CD14-positive monocyte (primary cell): ENCODE measurements around the gene SEMA3F. TPM values are rescaled to one million over a fixed set of nuclear protein-coding genes. Genes with fewer than 3 reads are reported as not detected.

Source experiments
- DNase-seq, 3 donors: peaks; one replicate each; pipeline ENCODE4 v3.0.0-alpha.2; 2011 to 2022
- H2AFZ ChIP-seq: 2 replicates; pipeline ENCODE4 v1.6.0; 2012; ENCODE audit warnings: mild to moderate bottlenecking, low read depth, low read length, inconsistent platforms; ENCODE audit not compliant: insufficient read depth, poor library complexity, severe bottlenecking
- H3K27ac ChIP-seq, 2 donors: 1 replicate in 1 of 2; 2 replicates in 1 of 2; pipeline ENCODE4 v1.5.1; 2012 to 2013; ENCODE audit warnings: low read length in 2 of 2, control low read depth in 1 of 2, inconsistent platforms in 1 of 2, low read depth in 1 of 2, mild to moderate bottlenecking in 1 of 2
- H3K27me3 ChIP-seq, 2 donors: one replicate each; pipeline versions ENCODE4 v1.6.0 to v1.6.1; 2011 to 2013; ENCODE audit warnings: low read length in 2 of 2; ENCODE audit not compliant: control insufficient read depth in 2 of 2, insufficient read depth in 2 of 2
- H3K36me3 ChIP-seq, 2 donors: replicated peaks in 1 of 2; 1 replicate in 1 of 2; 2 replicates in 1 of 2; pipeline versions ENCODE4 v1.5.1 to v1.6.1; 2012 to 2013; ENCODE audit warnings: low read length in 2 of 2, control low read depth in 1 of 2, inconsistent platforms in 1 of 2, mild to moderate bottlenecking in 1 of 2; ENCODE audit not compliant: insufficient read depth in 2 of 2, control insufficient read depth in 1 of 2
- H3K4me1 ChIP-seq, 2 donors: 1 replicate in 1 of 2; 2 replicates in 1 of 2; pipeline versions ENCODE4 v1.5.1 to v1.6.1; 2012 to 2013; ENCODE audit warnings: low read length in 2 of 2, control low read depth in 1 of 2, inconsistent platforms in 1 of 2, mild to moderate bottlenecking in 1 of 2, moderate library complexity in 1 of 2; ENCODE audit not compliant: insufficient read depth in 2 of 2, control insufficient read depth in 1 of 2
- H3K4me2 ChIP-seq: replicated peaks from 2 replicates; pipeline ENCODE3; 2012; ENCODE audit warnings: low read length, moderate library complexity, mild to moderate bottlenecking; ENCODE audit not compliant: poor library complexity, severe bottlenecking; ENCODE audit errors: extremely low read depth
- H3K4me3 ChIP-seq, 3 experiments: fragments of 200-600 bp in 1 of 3; sonication (generic) in 1 of 3; replicated peaks in 1 of 3; 1 replicate in 2 of 3; 2 replicates in 1 of 3; pipeline ENCODE4 v1.5.1; 2011 to 2013; ENCODE audit warnings: low read length in 3 of 3, mild to moderate bottlenecking in 3 of 3, control low read depth in 2 of 3, low read depth in 2 of 3, inconsistent platforms in 1 of 3, moderate library complexity in 1 of 3
- H3K79me2 ChIP-seq: 2 replicates; pipeline ENCODE4 v1.6.0; 2012; ENCODE audit warnings: mild to moderate bottlenecking, control low read depth, inconsistent platforms, low read length, moderate library complexity; ENCODE audit not compliant: insufficient read depth
- H3K9ac ChIP-seq: 2 replicates; pipeline ENCODE4 v1.6.0; 2017; ENCODE audit warnings: low read length, mild to moderate bottlenecking; ENCODE audit not compliant: insufficient read depth, poor library complexity, severe bottlenecking
- H3K9me3 ChIP-seq, 2 donors: replicated peaks in 1 of 2; 1 replicate in 1 of 2; 2 replicates in 1 of 2; pipeline versions ENCODE4 v1.5.1 to v1.6.1; 2012 to 2013; ENCODE audit warnings: low read length in 2 of 2, control low read depth in 1 of 2; ENCODE audit not compliant: control insufficient read depth in 1 of 2, insufficient read depth in 1 of 2
- H4K20me1 ChIP-seq: 2 replicates; pipeline ENCODE4 v1.6.0; 2012; ENCODE audit warnings: mild to moderate bottlenecking, low read length, control low read depth, moderate library complexity; ENCODE audit not compliant: insufficient read depth
- H3K27ac Mint-ChIP-seq, 7 donors: one replicate each; pipeline ENCODE4 v1.8.0; 2020; ENCODE audit warnings: mild to moderate bottlenecking in 7 of 7, mixed read lengths in 7 of 7, moderate library complexity in 6 of 7, inconsistent platforms in 2 of 7
- H3K27me3 Mint-ChIP-seq, 3 donors: one replicate each; pipeline ENCODE4 v1.8.0; 2021 to 2022; ENCODE audit warnings: low read depth in 3 of 3, mild to moderate bottlenecking in 3 of 3, mixed read lengths in 3 of 3, moderate library complexity in 3 of 3, inconsistent platforms in 1 of 3
- H3K36me3 Mint-ChIP-seq, 2 donors: one replicate each; pipeline ENCODE4 v1.8.0; 2020; ENCODE audit warnings: mixed read lengths in 2 of 2, inconsistent platforms in 1 of 2, mild to moderate bottlenecking in 1 of 2
- H3K4me1 Mint-ChIP-seq: one replicate; pipeline ENCODE4 v1.8.0; 2020; ENCODE audit warnings: mild to moderate bottlenecking, mixed read lengths
- H3K4me3 Mint-ChIP-seq, 2 donors: one replicate each; pipeline ENCODE4 v1.8.0; 2020; ENCODE audit warnings: mild to moderate bottlenecking in 2 of 2, mixed read lengths in 2 of 2, moderate library complexity in 1 of 2
- H3K9me3 Mint-ChIP-seq, 7 donors: one replicate each; pipeline ENCODE4 v1.8.0; 2020 to 2022; ENCODE audit warnings: mixed read lengths in 7 of 7, mild to moderate bottlenecking in 6 of 7, moderate library complexity in 6 of 7, inconsistent platforms in 2 of 7
- WGBS: methylation state at CpG from one replicate; pipeline ENCODE4 v1.1.5; 2013; ENCODE audit warnings: missing lambda C conversion rate; ENCODE audit not compliant: insufficient coverage; 5-methylcytosine and 5-hydroxymethylcytosine counted together
- intact Hi-C, 2 donors: fragments of 100-400 bp; cut with micrococcal nuclease; formaldehyde crosslinking; loops; one replicate each; pipeline versions ENCODE4 v1.15.0 to v1.15.1; 2023
- polyA plus RNA-seq, 3 donors: library from polyadenylated mRNA; depleted of rRNA in 1 of 3; unstranded in 2 of 3; stranded (reverse) in 1 of 3; fragments of 300-500 nt in 2 of 3; fragments of >200 nt in 1 of 3; fragmentation: Illumina TruSeq in 2 of 3; gene quantifications; 1 replicate in 2 of 3; 2 replicates in 1 of 3; pipeline ENCODE4 v1.2.3, GENCODE V29; 2012 to 2021
- TF ChIP-seq, protein P1 (sequence below): fragments of 200-600 bp; IDR thresholded peaks from one replicate; pipeline ENCODE4 v1.8.0; 2022; ENCODE audit warnings: antibody characterized with exemption, mild to moderate bottlenecking

SEMA3F gene
- polyA plus RNA-seq, 3 donors: 0.01 TPM; not detected in 2

- Histone ChIP-seq H2AFZ (no peak overlapping the region), H3K4me1 (peaks cover 2% of the 10 kb centered on the region in 2 donors), H3K27me3 (no peaks in the 10 kb centered on the region), H3K27ac (no peak overlapping the region), H3K4me2 (no peak overlapping the region), H4K20me1 (no peaks in the 10 kb centered on the region), H3K9me3 (no peaks in the 10 kb centered on the region), H3K36me3 (no peaks in the 10 kb centered on the region), H3K4me3 (no peak overlapping the region), H3K9ac (no peak overlapping the region), H3K79me2 (no peaks in the 10 kb centered on the region)
- Mint-ChIP-seq H3K36me3 (no peaks in the 10 kb centered on the region), H3K4me1 (peaks cover 2% of the 10 kb centered on the region), H3K4me3 (no peak overlapping the region), H3K27me3 (peaks cover 0 to 7% (median 5%) of the 10 kb centered on the region in 3 donors), H3K27ac (no peak overlapping the region), H3K9me3 (peaks cover 0 to 1% (median 0%) of the 10 kb centered on the region in 7 donors)
- WGBS: no CpG with 5 or more reads among the region's 4 CpGs
- intact Hi-C loops: no loop called here
- DNase-seq: no peak
- TF ChIP-seq, protein P1, sequence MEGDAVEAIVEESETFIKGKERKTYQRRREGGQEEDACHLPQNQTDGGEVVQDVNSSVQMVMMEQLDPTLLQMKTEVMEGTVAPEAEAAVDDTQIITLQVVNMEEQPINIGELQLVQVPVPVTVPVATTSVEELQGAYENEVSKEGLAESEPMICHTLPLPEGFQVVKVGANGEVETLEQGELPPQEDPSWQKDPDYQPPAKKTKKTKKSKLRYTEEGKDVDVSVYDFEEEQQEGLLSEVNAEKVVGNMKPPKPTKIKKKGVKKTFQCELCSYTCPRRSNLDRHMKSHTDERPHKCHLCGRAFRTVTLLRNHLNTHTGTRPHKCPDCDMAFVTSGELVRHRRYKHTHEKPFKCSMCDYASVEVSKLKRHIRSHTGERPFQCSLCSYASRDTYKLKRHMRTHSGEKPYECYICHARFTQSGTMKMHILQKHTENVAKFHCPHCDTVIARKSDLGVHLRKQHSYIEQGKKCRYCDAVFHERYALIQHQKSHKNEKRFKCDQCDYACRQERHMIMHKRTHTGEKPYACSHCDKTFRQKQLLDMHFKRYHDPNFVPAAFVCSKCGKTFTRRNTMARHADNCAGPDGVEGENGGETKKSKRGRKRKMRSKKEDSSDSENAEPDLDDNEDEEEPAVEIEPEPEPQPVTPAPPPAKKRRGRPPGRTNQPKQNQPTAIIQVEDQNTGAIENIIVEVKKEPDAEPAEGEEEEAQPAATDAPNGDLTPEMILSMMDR: no peak
These were observed 30.1 kb downstream of the SEMA3F start for GRCh38 chr3:50185230-50185629.

DNA sequence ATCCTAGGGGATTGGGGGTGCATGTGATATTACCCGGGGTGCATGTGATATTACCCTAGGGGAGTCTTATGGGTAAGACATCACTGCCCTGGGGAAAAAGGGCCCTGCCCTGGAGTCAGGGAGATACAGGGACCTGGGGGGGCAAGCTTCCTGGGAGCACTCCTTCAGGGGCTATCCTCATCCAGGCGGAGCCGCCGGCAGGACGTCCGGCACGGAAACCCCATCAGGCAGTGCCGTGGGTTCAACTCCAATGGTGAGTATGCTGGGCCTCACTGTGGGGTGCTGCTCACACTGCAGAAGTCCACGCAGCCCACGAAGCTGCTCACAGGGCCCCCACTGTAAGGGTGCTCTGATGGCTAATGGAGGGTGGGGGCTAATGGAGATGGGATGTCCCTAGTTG lies 31.0 kb downstream of the SEMA3F start:
- H3K4me1 Mint-ChIP-seq: peaks cover 9% of the 10 kb centered on the region
- Histone ChIP-seq H3K4me2 (no peak overlapping the region), H3K79me2 (no peaks in the 10 kb centered on the region), H3K9me3 (no peaks in the 10 kb centered on the region), H4K20me1 (no peaks in the 10 kb centered on the region), H3K4me1 (peaks cover 11% of the 10 kb centered on the region in 2 donors), H3K27ac (no peak overlapping the region), H3K9ac (no peak overlapping the region), H3K27me3 (no peaks in the 10 kb centered on the region), H2AFZ (no peak overlapping the region), H3K4me3 (no peak overlapping the region), H3K36me3 (no peaks in the 10 kb centered on the region)
- H3K4me3 Mint-ChIP-seq: no peak overlapping the region
- no peaks in the 10 kb centered on the region for H3K36me3 Mint-ChIP-seq
- intact Hi-C loops: no loop called here
- no peak for DNase-seq
- H3K9me3 Mint-ChIP-seq: peaks cover 0 to 1% (median 0%) of the 10 kb centered on the region in 7 donors
- H3K27ac Mint-ChIP-seq: no peak overlapping the region
- WGBS: 98% methylated on average over 7 of the region's 10 CpGs
- H3K27me3 Mint-ChIP-seq: peaks cover 0 to 7% (median 5%) of the 10 kb centered on the region in 3 donors
- TF ChIP-seq, protein P1: no peak
